Osteoblast (primary cell): ENCODE data around the gene FCF1. TPM values are rescaled to one million over a fixed set of nuclear protein-coding genes. Genes with fewer than 3 reads are reported as not detected.
"Not testable (repeated sequence)": the region's sequence is repeated elsewhere in the genome, so short reads cannot be mapped to it uniquely, and the experiment has no call there.

Experiments used
- DNase-seq: peaks from one replicate; pipeline ENCODE4 v3.0.0; 2011; ENCODE audit warnings: low spot score, mixed read lengths; ENCODE audit not compliant: insufficient read length; ENCODE audit errors: missing footprints
- H2AFZ ChIP-seq: 2 replicates; pipeline ENCODE4 v1.6.0; 2011; ENCODE audit warnings: mild to moderate bottlenecking, low read length
- H3K27ac ChIP-seq: 2 replicates; pipeline ENCODE4 v1.5.1; 2011; ENCODE audit warnings: mild to moderate bottlenecking, low read depth, low read length, moderate library complexity
- H3K27me3 ChIP-seq: 2 replicates; pipeline ENCODE4 v1.6.0; 2012; ENCODE audit warnings: mild to moderate bottlenecking, control low read depth, inconsistent platforms, low read length, moderate library complexity; ENCODE audit not compliant: insufficient read depth
- H3K36me3 ChIP-seq: 2 replicates; pipeline ENCODE4 v1.5.1; 2011; ENCODE audit warnings: mild to moderate bottlenecking, low read length, control low read depth, moderate library complexity; ENCODE audit not compliant: insufficient read depth
- H3K4me1 ChIP-seq: 2 replicates; pipeline ENCODE4 v1.5.1; 2011; ENCODE audit warnings: mild to moderate bottlenecking, low read length, control low read depth, moderate library complexity; ENCODE audit not compliant: insufficient read depth
- H3K4me2 ChIP-seq: 2 replicates; pipeline ENCODE4 v1.6.0; 2011; ENCODE audit warnings: mild to moderate bottlenecking, low read length; ENCODE audit not compliant: insufficient read depth
- H3K4me3 ChIP-seq: fragments of 200-600 bp; sonication (generic); 3 replicates; pipeline ENCODE4 v1.5.1; 2012; ENCODE audit warnings: mild to moderate bottlenecking, low read length, inconsistent platforms; ENCODE audit not compliant: insufficient read depth
- H3K79me2 ChIP-seq: 2 replicates; pipeline ENCODE4 v1.6.0; 2012; ENCODE audit warnings: mild to moderate bottlenecking, low read length, control low read depth, inconsistent platforms; ENCODE audit not compliant: insufficient read depth
- H3K9me3 ChIP-seq: 2 replicates; pipeline ENCODE4 v1.5.1; 2011; ENCODE audit warnings: low read depth, low read length, control low read depth
- H4K20me1 ChIP-seq: 2 replicates; pipeline ENCODE4 v1.6.0; 2012; ENCODE audit warnings: mild to moderate bottlenecking, low read length, control low read depth; ENCODE audit not compliant: insufficient read depth
- CTCF ChIP-seq: IDR thresholded peaks from 2 replicates; pipeline ENCODE4 v1.5.1; 2011; ENCODE audit warnings: mild to moderate bottlenecking, low read depth, low read length, moderate library complexity; ENCODE audit errors: extremely low read depth
- total RNA-seq: library from RNA; depleted of rRNA; stranded (reverse); fragments of >200 nt; gene quantifications from 2 replicates; pipeline ENCODE4 v1.2.3, GENCODE V29; 2012

The FCF1 gene
- total RNA-seq, 1 donor, result 35.1 TPM

- Histone ChIP-seq H3K27me3 (no peaks in the 10 kb centered on the region), H2AFZ (no peak overlapping the region), H3K4me1 (no peaks in the 10 kb centered on the region), H3K4me2 (no peak overlapping the region), H3K27ac (no peak overlapping the region), H3K4me3 (no peak overlapping the region), H3K79me2 (no peaks in the 10 kb centered on the region), H3K9me3 (no peaks in the 10 kb centered on the region), H4K20me1 (no peaks in the 10 kb centered on the region), H3K36me3 (no peaks in the 10 kb centered on the region)
- no peak for TF ChIP-seq CTCF
- DNase-seq, result peak; percentile 9
Measured at GRCh38 chr14:74747237-74747636, 34.3 kb downstream of the FCF1 start.

- Histone ChIP-seq H3K79me2 (no peaks in the 10 kb centered on the region), H2AFZ (no peak overlapping the region), H3K27ac (no peak overlapping the region), H3K27me3 (no peaks in the 10 kb centered on the region), H3K4me1 (no peaks in the 10 kb centered on the region), H3K4me3 (no peak overlapping the region), H3K36me3 (no peaks in the 10 kb centered on the region), H4K20me1 (no peaks in the 10 kb centered on the region), H3K4me2 (no peak overlapping the region), H3K9me3 (no peaks in the 10 kb centered on the region)
- peak; percentile 3 for DNase-seq
- TF ChIP-seq CTCF, result no peak
Measured at GRCh38 chr14:74754157-74754556, 41.2 kb downstream of the FCF1 start.

GRCh38 chr14:74754899-74755298 lies 42.0 kb downstream of the FCF1 start:
- Histone ChIP-seq H4K20me1 (no peaks in the 10 kb centered on the region), H3K36me3 (no peaks in the 10 kb centered on the region), H3K4me3 (no peak overlapping the region), H3K9me3 (no peaks in the 10 kb centered on the region), H3K27ac (no peak overlapping the region), H3K79me2 (no peaks in the 10 kb centered on the region), H2AFZ (no peak overlapping the region), H3K4me1 (no peaks in the 10 kb centered on the region), H3K27me3 (no peaks in the 10 kb centered on the region), H3K4me2 (no peak overlapping the region)
- DNase-seq, result no peak
- no peak for TF ChIP-seq CTCF

GRCh38 chr14:74756326-74756725 lies 43.4 kb downstream of the FCF1 start:
- H3K4me2 ChIP-seq, result no peak overlapping the region
- H4K20me1 ChIP-seq, result no peaks in the 10 kb centered on the region
- no peak overlapping the region for H2AFZ ChIP-seq
- no peak for TF ChIP-seq CTCF
- H3K27me3 ChIP-seq, result no peaks in the 10 kb centered on the region
- H3K79me2 ChIP-seq, result no peaks in the 10 kb centered on the region
- no peaks in the 10 kb centered on the region for H3K36me3 ChIP-seq
- peak; percentile 22 for DNase-seq
- no peak overlapping the region for H3K4me3 ChIP-seq
- H3K4me1 ChIP-seq, result no peaks in the 10 kb centered on the region
- H3K27ac ChIP-seq, result no peak overlapping the region
- H3K9me3 ChIP-seq, result no peaks in the 10 kb centered on the region

- not testable (repeated sequence) for H3K9me3 ChIP-seq, H3K27me3 ChIP-seq, DNase-seq, H3K4me3 ChIP-seq, H3K79me2 ChIP-seq, H3K27ac ChIP-seq, H4K20me1 ChIP-seq, H3K4me1 ChIP-seq, H3K4me2 ChIP-seq, H3K36me3 ChIP-seq, H2AFZ ChIP-seq
Measured at GRCh38 chr14:74758505-74758904, 45.6 kb downstream of the FCF1 start.
